WI38 (cell line): ENCODE data around the gene ITPR1.

Experiments
- H3K4me3 ChIP-seq: 2 replicates; pipeline ENCODE4 v1.5.1; 2011; ENCODE audit warnings: low read depth, mild to moderate bottlenecking, control low read depth, low read length
- CTCF ChIP-seq: IDR thresholded peaks from 2 replicates; pipeline ENCODE4 v1.5.1; 2012; ENCODE audit warnings: low read depth, mild to moderate bottlenecking, control low read depth, low read length

ITPR1 gene

GRCh38 chr3:4823385-4823784 lies 330.2 kb downstream of the ITPR1 start:
- H3K4me3 ChIP-seq: no peak overlapping the region
- TF ChIP-seq CTCF: no peak

DNA sequence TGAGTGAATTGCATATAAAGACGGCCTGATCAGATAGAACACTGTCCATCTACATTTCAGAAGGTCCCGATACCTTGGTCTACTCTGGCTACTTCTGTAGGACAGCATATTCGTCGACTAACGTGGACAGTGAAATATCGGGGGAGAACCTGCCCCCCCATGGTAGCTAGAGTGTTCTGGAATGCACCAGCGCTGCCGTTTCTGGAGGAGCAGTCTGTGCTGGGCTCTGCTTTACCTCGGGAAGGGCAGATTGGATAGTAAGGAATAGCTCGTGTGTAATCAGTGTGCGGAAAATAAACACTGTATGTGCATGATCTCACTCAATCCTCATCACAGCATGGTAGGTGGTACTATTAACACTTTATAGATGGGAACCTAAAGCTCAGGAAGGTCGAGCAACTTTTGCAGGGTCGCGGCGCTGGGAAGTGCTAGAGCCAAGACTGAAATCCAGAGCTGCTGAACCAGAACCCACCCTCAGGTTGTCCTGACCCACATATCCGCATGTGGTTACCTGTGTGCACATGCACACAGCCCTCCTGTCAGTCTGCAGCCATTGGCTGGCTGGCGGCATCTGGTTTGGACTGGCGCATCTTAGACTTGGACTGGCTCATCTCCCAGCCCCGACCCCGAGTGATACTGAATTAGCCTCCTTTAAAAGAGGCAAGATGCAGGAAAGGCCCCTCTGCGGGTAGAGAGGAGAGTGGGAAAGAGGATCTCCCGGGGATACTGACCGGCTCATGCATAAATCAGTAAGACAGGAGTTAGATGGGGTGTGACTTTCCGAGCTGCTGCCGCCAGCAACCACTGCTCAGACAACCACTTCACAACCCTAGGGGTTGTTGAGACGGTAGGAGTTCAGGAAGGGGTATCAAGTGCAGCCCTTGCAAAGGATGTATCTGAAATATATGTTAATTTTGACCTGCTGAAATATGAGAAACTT lies 331.1 kb downstream of the ITPR1 start:
- no peak overlapping the region for H3K4me3 ChIP-seq
- no peak for TF ChIP-seq CTCF

DNA sequence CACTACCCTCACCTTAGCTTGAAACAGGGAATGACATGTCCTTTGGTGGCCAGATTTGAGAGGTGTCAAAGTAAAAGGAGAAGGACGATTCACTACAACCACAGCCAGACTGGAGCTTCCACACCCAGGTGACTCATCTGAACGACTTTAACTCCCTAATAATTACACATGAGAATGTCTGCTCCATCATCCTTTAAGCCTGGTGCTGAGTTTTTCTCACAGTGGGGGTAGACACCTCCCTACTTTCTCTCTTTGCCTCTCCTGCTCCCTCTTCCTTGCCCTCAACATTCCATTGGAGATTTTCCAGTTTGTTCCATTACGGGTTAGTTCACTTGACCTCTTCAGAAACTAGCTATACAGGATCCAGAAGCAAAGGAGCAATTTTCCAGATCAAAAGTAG lies 331.8 kb downstream of the ITPR1 start:
- no peak for TF ChIP-seq CTCF
- H3K4me3 ChIP-seq: no peak overlapping the region

- no peak for TF ChIP-seq CTCF
- no peak overlapping the region for H3K4me3 ChIP-seq
Observed at GRCh38 chr3:4825436-4826236, 332.5 kb downstream of the ITPR1 start.

- TF ChIP-seq CTCF: no peak
- no peak overlapping the region for H3K4me3 ChIP-seq
Observed at GRCh38 chr3:4826237-4827100, 333.3 kb downstream of the ITPR1 start.

DNA sequence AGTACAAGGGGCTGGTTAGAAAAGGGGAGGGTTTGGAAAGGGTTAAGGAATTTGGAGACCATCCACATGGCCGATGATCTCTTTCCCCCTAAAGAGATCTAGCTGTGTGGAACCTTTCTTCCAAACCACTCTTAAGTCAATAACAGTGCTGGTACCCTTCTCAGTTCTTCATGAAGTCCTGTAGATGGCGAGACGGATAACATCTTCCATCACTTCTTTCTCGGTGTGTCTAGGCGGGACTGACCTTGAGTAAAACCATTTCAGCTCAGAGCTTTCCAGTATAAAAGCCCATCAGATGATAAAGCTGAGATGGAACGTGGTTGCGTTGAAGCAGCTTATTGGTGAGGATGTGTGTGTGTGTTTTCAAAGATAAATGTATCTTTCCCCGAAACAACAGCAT lies 334.6 kb downstream of the ITPR1 start:
- TF ChIP-seq CTCF: no peak
- no peak overlapping the region for H3K4me3 ChIP-seq
